ENCODE measurements around the gene SMO. TPM values are rescaled to one million over a fixed set of nuclear protein-coding genes. Genes with fewer than 3 reads are reported as not detected.
"Not testable (repeated sequence)": the region's sequence is repeated elsewhere in the genome, so short reads cannot be mapped to it uniquely, and the experiment has no call there.

Gene SMO
- total RNA-seq, 4 donors from 2014 or later, result 10.0 to 20.1 (median 13.4) TPM

GRCh38 chr7:129247087-129247486 lies 58.7 kb downstream of the SMO start:
- WGBS, 2 donors (ENCODE audit: low coverage in 1 of 2), result 60 to 62% methylated on average over 2 of the region's 2 CpGs
- no peak for ATAC-seq

GRCh38 chr7:129252128-129252527 lies 63.7 kb downstream of the SMO start:
- Histone ChIP-seq H3K27ac (no peak overlapping the region), H3K4me1 (peaks cover 0 to 7% (median 0%) of the 10 kb centered on the region in 3 donors), H3K9me3 (no peaks in the 10 kb centered on the region), H3K4me3 (no peak overlapping the region), H3K27me3 (no peaks in the 10 kb centered on the region), H3K36me3 (no peaks in the 10 kb centered on the region)
- no peak for TF ChIP-seq CTCF (IDR thresholded peaks at IDR 0.05)
- TF ChIP-seq POLR2AphosphoS5 (IDR thresholded peaks at IDR 0.05), result no peak
- no peak for TF ChIP-seq EP300 (IDR thresholded peaks at IDR 0.05)
- TF ChIP-seq POLR2A (IDR thresholded peaks at IDR 0.05), result no peak
- WGBS, 2 donors (ENCODE audit: low coverage in 1 of 2), result 64 to 74% methylated on average over 2 of the region's 2 CpGs
- no peak for ATAC-seq

More at GRCh38 chr7:129247087-129247486, 58.7 kb downstream of the SMO start:
- Histone ChIP-seq H3K9me3 (no peaks in the 10 kb centered on the region), H3K27me3 (no peaks in the 10 kb centered on the region), H3K4me1 (peaks cover 0 to 3% (median 0%) of the 10 kb centered on the region in 3 donors), H3K36me3 (no peaks in the 10 kb centered on the region), H3K27ac (no peak overlapping the region), H3K4me3 (no peak overlapping the region)
- no peak for TF ChIP-seq POLR2A (IDR thresholded peaks at IDR 0.05)
- no peak for TF ChIP-seq CTCF (IDR thresholded peaks at IDR 0.05)
- TF ChIP-seq EP300 (IDR thresholded peaks at IDR 0.05), result no peak
- TF ChIP-seq POLR2AphosphoS5 (IDR thresholded peaks at IDR 0.05), result no peak

- 87 to 95% methylated on average over 5 of the region's 5 CpGs for WGBS, 2 donors (ENCODE audit: low coverage in 1 of 2)
- not testable (repeated sequence) for H3K4me3 ChIP-seq, H3K27ac ChIP-seq, H3K4me1 ChIP-seq, H3K27me3 ChIP-seq, ATAC-seq, H3K36me3 ChIP-seq, H3K9me3 ChIP-seq
Observed at GRCh38 chr7:129252603-129253002, 64.2 kb downstream of the SMO start.

- WGBS, 2 donors (ENCODE audit: low coverage in 1 of 2), result 82 to 100% methylated on average over 3 to 4 of the region's 4 CpGs
- no peak overlapping the region for H3K27ac ChIP-seq
- ATAC-seq, result no peak
- no peak overlapping the region for H3K4me3 ChIP-seq
- no peak for TF ChIP-seq POLR2AphosphoS5 (IDR thresholded peaks at IDR 0.05)
- no peak for TF ChIP-seq CTCF (IDR thresholded peaks at IDR 0.05)
- TF ChIP-seq POLR2A (IDR thresholded peaks at IDR 0.05), result no peak
- TF ChIP-seq EP300 (IDR thresholded peaks at IDR 0.05), result no peak
- no peaks in the 10 kb centered on the region for H3K9me3 ChIP-seq
- H3K27me3 ChIP-seq, result no peaks in the 10 kb centered on the region
- no peaks in the 10 kb centered on the region for H3K36me3 ChIP-seq
- H3K4me1 ChIP-seq, result peaks cover 0 to 7% (median 0%) of the 10 kb centered on the region in 3 donors
Observed at GRCh38 chr7:129255800-129256199, 67.4 kb downstream of the SMO start.

- no peaks in the 10 kb centered on the region for H3K9me3 ChIP-seq
- H3K4me3 ChIP-seq, result no peak overlapping the region
- TF ChIP-seq POLR2AphosphoS5 (IDR thresholded peaks at IDR 0.05), result no peak
- 85% methylated on average over 2 of the region's 2 CpGs; no CpG with 5 or more reads in 1 of the 2 donors for WGBS, 2 donors (ENCODE audit: low coverage in 1 of 2)
- no peak for ATAC-seq
- H3K27me3 ChIP-seq, result no peaks in the 10 kb centered on the region
- no peaks in the 10 kb centered on the region for H3K36me3 ChIP-seq
- peaks cover 0 to 7% (median 0%) of the 10 kb centered on the region in 3 donors for H3K4me1 ChIP-seq
- no peak overlapping the region for H3K27ac ChIP-seq
Observed at GRCh38 chr7:129256221-129256620, 67.8 kb downstream of the SMO start.

- Histone ChIP-seq H3K36me3 (no peaks in the 10 kb centered on the region), H3K4me1 (peaks cover 0 to 3% (median 0%) of the 10 kb centered on the region in 3 donors), H3K27ac (no peak overlapping the region), H3K4me3 (no peak overlapping the region), H3K27me3 (no peaks in the 10 kb centered on the region), H3K9me3 (no peaks in the 10 kb centered on the region)
- no peak for ATAC-seq
- TF ChIP-seq POLR2AphosphoS5 (IDR thresholded peaks at IDR 0.05) (no peak), CTCF (IDR thresholded peaks at IDR 0.05) (no peak)
Observed at GRCh38 chr7:129257168-129257567, 68.7 kb downstream of the SMO start.
